Measurements from ENCODE around the gene PDE6C.

GRCh38 chr10:93678805-93679587 lies 66.7 kb downstream of the PDE6C start:
- TF ChIP-seq CTCF (IDR thresholded peaks at IDR 0.05) (no peak), POLR2A (IDR thresholded peaks at IDR 0.05) (no peak)
